Ramos (cell line): ENCODE results near the gene PCIF1.

ENCODE experiments used
- in situ Hi-C: fragments of 300-500 bp; cut with MboI; formaldehyde crosslinking; loops from one replicate; pipeline ENCODE4 v1.14.3; 2022; ENCODE audit warnings: low sequenced_read_pairs; ENCODE audit not compliant: unreplicated experiment

PCIF1 gene

GRCh38 chr20:45920462-45921336 is 13.8 kb upstream of the PCIF1 start:
- in situ Hi-C loops = loop anchor here (10.0 kb wide), 1 partner anchor 56 kb away; no protein-coding TSS in a partner anchor

GRCh38 chr20:45921337-45922189 is 12.9 kb upstream of the PCIF1 start:
- in situ Hi-C loops = loop anchor here (10.0 kb wide), 1 partner anchor 57 kb away; no protein-coding TSS in a partner anchor

- in situ Hi-C loops = loop anchor here (10.0 to 25.0 kb wide), 2 partner anchors 60 to 112 kb away; partner anchors contain the start of gene UBE2C
Measured at GRCh38 chr20:45924391-45925261, 9.9 kb upstream of the PCIF1 start.

- in situ Hi-C loops = loop anchor here (10.0 to 25.0 kb wide), 2 partner anchors 61 to 114 kb away; partner anchors contain the start of gene UBE2C
Measured at GRCh38 chr20:45925821-45926506, 8.5 kb upstream of the PCIF1 start.

GRCh38 chr20:45926731-45927070 is 7.8 kb upstream of the PCIF1 start:
- in situ Hi-C loops = loop anchor here (10.0 to 25.0 kb wide), 2 partner anchors 62 to 114 kb away; partner anchors contain the start of gene UBE2C

- in situ Hi-C loops = loop anchor here (10.0 to 25.0 kb wide), 2 partner anchors 62 to 115 kb away; partner anchors contain the start of gene UBE2C
Measured at GRCh38 chr20:45927071-45927878, 7.2 kb upstream of the PCIF1 start.

- in situ Hi-C loops = loop anchor here (25.0 kb wide), 1 partner anchor 119 kb away; the partner anchor contains the start of gene UBE2C
Measured at GRCh38 chr20:45931680-45932079, 2.8 kb upstream of the PCIF1 start.

- in situ Hi-C loops = loop anchor here (25.0 kb wide), 1 partner anchor 121 kb away; the partner anchor contains the start of gene UBE2C
Measured at GRCh38 chr20:45933266-45934045, 1.0 kb upstream of the PCIF1 start.

GRCh38 chr20:45934046-45934585 is 367 bp upstream of the PCIF1 start:
- in situ Hi-C loops = loop anchor here (25.0 kb wide), 1 partner anchor 122 kb away; the partner anchor contains the start of gene UBE2C

GRCh38 chr20:45935416-45936046 is 1.0 kb downstream of the PCIF1 start:
- in situ Hi-C loops = loop anchor here (25.0 kb wide), 1 partner anchor 123 kb away; the partner anchor contains the start of gene UBE2C

GRCh38 chr20:45937765-45938164 is 3.3 kb downstream of the PCIF1 start:
- in situ Hi-C loops = loop anchor here (25.0 kb wide), 1 partner anchor 125 kb away; the partner anchor contains the start of gene UBE2C

GRCh38 chr20:45938727-45939438 is 4.4 kb downstream of the PCIF1 start:
- in situ Hi-C loops = loop anchor here (25.0 kb wide), 1 partner anchor 127 kb away; the partner anchor contains the start of gene UBE2C

- in situ Hi-C loops = loop anchor here (25.0 kb wide), 1 partner anchor 128 kb away; the partner anchor contains the start of gene UBE2C
Measured at GRCh38 chr20:45940053-45940452, 5.6 kb downstream of the PCIF1 start.

GRCh38 chr20:45940469-45940868 is 6.0 kb downstream of the PCIF1 start:
- in situ Hi-C loops = loop anchor here (25.0 kb wide), 1 partner anchor 128 kb away; the partner anchor contains the start of gene UBE2C

GRCh38 chr20:45943613-45944012 is 9.1 kb downstream of the PCIF1 start:
- in situ Hi-C loops = loop anchor here (25.0 kb wide), 1 partner anchor 131 kb away; the partner anchor contains the start of gene UBE2C
